Measurements from ENCODE around the gene KCNJ9. TPM values are rescaled to one million over a fixed set of nuclear protein-coding genes. Genes with fewer than 3 reads are reported as not detected.

The KCNJ9 gene
- total RNA-seq, 1 experiment from 2014 or later = 0.05 TPM

DNA sequence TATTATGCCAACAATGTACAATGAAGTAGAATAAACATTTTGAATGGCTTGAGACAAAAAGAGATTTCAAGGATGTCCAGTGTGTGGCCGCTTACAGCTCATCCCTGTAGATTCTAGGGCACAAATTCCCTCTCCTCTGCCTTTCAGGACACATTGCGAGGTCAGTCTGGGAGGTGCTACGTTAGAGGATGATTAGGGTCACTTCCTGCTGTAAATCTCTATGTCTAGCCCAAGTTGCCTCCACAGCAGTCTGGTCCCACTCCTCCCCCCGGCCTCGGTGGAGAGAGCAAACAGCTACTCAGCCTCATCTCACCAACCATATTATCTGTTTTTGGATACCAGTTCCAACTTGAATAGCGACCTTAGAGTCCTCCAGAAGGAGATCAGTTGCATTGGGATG lies 28.4 kb upstream of the KCNJ9 start (continued):
- TF ChIP-seq ZFX (IDR thresholded peaks at IDR 0.05) (no peak), FOSL1 (IDR thresholded peaks at IDR 0.05; ENCODE audit: low read depth) (no peak), SP1 (IDR thresholded peaks at IDR 0.05; ENCODE audit: low read depth) (no peak), JUND (IDR thresholded peaks at IDR 0.05) (no peak)

GRCh38 chr1:160053548-160054365 lies 27.6 kb upstream of the KCNJ9 start:
- Histone ChIP-seq H3K36me3 (ENCODE audit: control insufficient read depth in 1 of 2, insufficient read depth in 2 of 2, low read length in 2 of 2) (no peaks in the 10 kb centered on the region), H3K9ac (ENCODE audit: low read length) (no peak overlapping the region), H4K20me1 (ENCODE audit: insufficient read depth) (no peaks in the 10 kb centered on the region), H3K4me3 (replicated peaks in 1 of 2; ENCODE audit: low read depth in 1 of 2, low read length in 2 of 2) (no peak overlapping the region), H2AFZ (ENCODE audit: low read depth, low read length, poor library complexity, severe bottlenecking) (no peak overlapping the region), H3K4me1 (ENCODE audit: control insufficient read depth in 1 of 2, insufficient read depth in 2 of 2, low read length in 2 of 2) (no peaks in the 10 kb centered on the region), H3K27ac (ENCODE audit: low read depth, low read length) (no peak overlapping the region), H3K4me2 (ENCODE audit: low read length) (no peak overlapping the region), H3K79me2 (ENCODE audit: insufficient read depth, low read length) (no peaks in the 10 kb centered on the region), H3K9me2 (ENCODE audit: insufficient read depth) (no peaks in the 10 kb centered on the region), H3K9me3 (ENCODE audit: control insufficient read depth in 1 of 2, insufficient read depth in 1 of 2, low read depth in 1 of 2, low read length in 2 of 2) (no peaks in the 10 kb centered on the region), H3K27me3 (ENCODE audit: insufficient read depth, low read length) (peaks cover 23% of the 10 kb centered on the region)
- no peak for ATAC-seq
- no TSS peak for BruUV-seq (replicated peaks)
- POLR2A ChIA-PET = no interaction called here
- TF ChIP-seq, protein P1, sequence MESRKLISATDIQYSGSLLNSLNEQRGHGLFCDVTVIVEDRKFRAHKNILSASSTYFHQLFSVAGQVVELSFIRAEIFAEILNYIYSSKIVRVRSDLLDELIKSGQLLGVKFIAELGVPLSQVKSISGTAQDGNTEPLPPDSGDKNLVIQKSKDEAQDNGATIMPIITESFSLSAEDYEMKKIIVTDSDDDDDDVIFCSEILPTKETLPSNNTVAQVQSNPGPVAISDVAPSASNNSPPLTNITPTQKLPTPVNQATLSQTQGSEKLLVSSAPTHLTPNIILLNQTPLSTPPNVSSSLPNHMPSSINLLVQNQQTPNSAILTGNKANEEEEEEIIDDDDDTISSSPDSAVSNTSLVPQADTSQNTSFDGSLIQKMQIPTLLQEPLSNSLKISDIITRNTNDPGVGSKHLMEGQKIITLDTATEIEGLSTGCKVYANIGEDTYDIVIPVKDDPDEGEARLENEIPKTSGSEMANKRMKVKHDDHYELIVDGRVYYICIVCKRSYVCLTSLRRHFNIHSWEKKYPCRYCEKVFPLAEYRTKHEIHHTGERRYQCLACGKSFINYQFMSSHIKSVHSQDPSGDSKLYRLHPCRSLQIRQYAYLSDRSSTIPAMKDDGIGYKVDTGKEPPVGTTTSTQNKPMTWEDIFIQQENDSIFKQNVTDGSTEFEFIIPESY (IDR thresholded peaks at IDR 0.05; ENCODE audit: extremely low read depth, insufficient replicate concordance, low read length) = no peak
- TF ChIP-seq ZNF274 (IDR thresholded peaks at IDR 0.05; ENCODE audit: low read depth, low read length) (no peak), EGR1 (IDR thresholded peaks at IDR 0.05; ENCODE audit: low read depth) (no peak), SIN3A (IDR thresholded peaks at IDR 0.05; ENCODE audit: low read depth) (no peak)
- TF ChIP-seq, protein P2, sequence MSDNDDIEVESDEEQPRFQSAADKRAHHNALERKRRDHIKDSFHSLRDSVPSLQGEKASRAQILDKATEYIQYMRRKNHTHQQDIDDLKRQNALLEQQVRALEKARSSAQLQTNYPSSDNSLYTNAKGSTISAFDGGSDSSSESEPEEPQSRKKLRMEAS (IDR thresholded peaks at IDR 0.05) = no peak
- no peak for DNase-seq (ENCODE audit: low read depth, low spot score)
- intact Hi-C loops (cut with micrococcal nuclease) = no loop called here
- CTCF ChIA-PET = no interaction called here
- RAD21 ChIA-PET (ENCODE audit: low non-redundant PET in 1 of 2, low total read pairs in 2 of 2, uncharacterized antibody in 2 of 2, unreplicated experiment in 2 of 2) = no interaction called here
